ENCODE results near the gene APOA1. TPM values are rescaled to one million over a fixed set of nuclear protein-coding genes. Genes with fewer than 3 reads are reported as not detected.

APOA1 gene
- 100 to 1,000 TPM in 2 of 3 donors, 10 to 100 TPM in 1; 79.4 to 134 (median 123) TPM for polyA plus RNA-seq (ENCODE audit: insufficient read length in 3 of 3)

DNA sequence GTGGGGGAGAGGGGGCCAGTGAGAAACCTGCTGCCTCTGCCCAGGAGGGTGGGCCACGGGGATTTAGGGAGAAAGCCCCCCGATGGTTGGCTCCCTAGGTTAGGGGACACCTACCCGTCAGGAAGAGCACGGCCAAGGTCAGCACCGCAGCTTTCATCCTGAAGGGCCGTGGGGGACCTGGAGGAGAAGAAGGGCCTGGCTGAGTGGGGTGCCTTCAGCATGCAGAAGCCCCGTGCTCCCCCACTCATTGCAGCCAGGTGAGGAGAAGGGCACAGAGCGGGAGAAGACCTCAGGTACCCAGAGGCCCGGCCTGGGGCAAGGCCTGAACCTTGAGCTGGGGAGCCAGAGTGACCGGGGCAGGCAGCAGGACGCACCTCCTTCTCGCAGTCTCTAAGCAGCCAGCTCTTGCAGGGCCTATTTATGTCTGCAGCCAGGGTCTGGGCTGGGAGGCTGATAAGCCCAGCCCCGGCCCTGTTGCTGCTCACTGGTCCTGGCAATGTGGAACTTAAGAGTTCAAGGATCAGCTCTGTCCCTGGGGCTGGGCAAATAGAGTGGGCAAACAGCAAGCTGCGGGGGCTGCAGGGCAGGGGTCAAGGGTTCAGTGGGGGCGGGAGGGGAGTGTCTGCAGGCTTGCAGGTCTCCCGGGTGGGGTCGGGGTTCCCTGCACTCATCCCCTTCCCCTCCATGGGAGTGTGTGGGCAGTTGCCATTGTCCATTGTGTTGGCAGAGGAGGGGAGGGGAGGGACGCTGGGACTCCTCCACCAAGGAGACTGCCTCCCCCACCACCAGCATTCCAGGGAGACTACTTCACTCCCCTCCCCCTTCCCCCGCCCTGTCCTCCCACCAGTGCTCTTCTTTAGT, at the start of gene APOA1:
Gene APOA1 (minus strand): TSS at position 392 of the 861 bp plus-strand sequence. CDS start 235 bp downstream, at position 157.
- DNase-seq (ENCODE audit: low read depth in 3 of 3, low spot score in 2 of 3): no peak

DNA sequence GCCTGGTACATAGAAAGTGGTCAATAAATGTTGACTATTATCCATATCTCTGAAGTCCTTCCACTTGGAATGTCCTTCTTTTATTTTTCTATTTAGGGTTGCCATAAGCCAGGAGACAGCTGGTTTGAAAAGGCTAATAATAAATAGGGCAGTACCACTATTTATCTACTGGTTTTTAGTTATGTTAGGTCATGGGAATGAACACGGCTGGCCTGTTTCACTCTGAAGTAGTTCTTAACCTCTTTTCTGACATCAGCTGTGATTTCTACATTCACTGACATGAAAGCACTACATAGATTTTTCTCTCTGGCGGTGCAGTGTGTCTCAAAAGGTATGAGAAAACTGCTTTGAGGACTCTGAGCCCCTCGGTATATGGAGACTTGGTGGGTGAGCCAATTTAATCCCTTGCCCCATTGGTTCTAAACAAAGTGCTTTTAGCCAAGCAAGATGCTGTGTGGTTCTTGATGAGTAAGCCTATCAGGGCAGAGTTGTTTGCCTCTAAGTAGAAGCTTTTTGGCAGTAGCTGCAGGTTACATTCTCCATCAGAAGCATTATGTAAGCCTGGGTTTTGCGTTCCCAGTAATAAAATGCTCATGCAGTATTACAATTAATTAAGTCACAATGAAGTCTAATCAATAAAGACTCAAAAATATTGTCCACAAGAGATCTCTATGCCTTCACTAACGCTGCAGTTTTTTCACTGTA, 48.7 kb upstream of the APOA1 start:
- no peak for DNase-seq (ENCODE audit: low read depth in 3 of 3, low spot score in 2 of 3)

DNA sequence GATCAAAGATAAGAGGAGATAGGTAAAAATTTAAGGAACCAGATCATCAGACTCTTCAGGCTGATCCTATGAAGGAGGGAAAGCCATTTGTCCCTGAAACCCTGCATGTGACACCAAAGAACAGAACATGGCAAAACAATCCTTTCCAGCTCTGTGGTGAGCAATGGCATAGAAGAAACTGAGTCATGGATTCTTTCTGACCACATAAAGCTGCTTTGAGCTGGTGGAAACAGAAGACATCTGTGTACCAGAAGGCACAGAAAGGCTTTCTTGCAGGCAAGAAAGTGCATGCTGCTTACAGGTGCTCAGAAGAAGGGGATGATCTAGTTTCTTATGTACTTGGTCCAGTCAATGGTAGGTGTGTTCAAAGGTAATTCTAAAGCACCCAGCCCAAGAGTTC, 45.0 kb upstream of the APOA1 start:
- no peak for DNase-seq (ENCODE audit: low read depth in 3 of 3, low spot score in 2 of 3)

- no peak for DNase-seq (ENCODE audit: low read depth in 3 of 3, low spot score in 2 of 3)
Observed at GRCh38 chr11:116881143-116881542, 43.7 kb upstream of the APOA1 start.

DNA sequence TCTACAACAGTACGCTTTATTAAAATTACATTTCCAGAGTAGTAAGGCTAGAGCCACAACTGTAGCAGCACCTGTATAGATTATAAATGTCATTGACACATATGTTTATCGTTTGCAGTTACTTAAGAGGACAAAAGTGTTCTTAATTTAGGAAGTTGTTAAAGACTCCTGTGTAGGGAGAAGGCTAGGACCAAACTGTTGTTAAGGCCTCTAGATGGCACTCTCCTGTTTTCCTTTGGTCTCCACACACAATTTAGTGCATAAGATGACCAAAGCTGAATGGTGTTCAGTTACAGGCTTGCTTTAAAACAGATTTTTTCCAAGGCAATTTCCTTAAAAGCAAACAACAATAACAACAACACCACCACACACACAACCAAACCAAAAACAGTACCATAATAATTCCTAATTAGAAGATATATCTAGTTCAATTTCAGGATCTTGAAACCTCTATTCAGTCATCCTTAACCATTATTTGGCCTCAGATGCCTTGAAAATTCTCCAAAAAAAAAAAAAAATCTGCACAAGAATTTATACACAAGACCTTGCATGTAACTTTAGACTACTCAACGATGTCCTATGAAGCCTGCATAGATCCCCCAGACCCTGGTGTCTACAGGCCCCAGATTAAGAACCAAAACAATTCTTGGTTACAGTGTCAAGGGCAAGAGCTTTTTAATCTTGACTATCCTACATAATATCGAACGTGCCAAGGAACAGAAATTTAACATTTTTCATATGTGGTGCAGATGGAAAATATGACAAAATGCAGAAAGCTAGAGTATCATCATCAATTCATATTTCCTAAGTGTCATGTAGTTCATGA, 42.6 kb upstream of the APOA1 start:
- peak; percentile 48 to 64 (median 62) for DNase-seq (ENCODE audit: low read depth in 3 of 3, low spot score in 2 of 3)

GRCh38 chr11:116876656-116877055, 39.2 kb upstream of the APOA1 start:
- no peak for DNase-seq (ENCODE audit: low read depth in 3 of 3, low spot score in 2 of 3)

DNA sequence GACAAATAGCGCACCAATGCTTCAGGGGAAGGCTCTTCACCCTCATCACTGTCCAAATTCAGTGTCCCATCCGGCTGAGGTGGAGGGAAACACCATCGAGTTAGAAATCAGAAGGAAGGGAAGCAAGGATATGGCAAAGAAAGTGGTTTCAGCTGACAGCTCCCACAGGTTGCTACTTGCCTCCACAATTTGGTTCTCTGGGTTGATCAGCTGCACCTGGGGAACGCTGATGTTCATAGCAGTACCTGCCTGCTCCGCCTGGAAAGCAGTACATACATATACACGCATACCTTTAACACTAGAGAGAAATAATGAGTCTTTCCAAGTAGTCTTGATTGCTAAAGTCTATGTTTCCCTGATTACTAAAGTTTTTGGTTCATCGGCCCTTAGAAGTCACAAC, 37.8 kb upstream of the APOA1 start:
- no peak for DNase-seq (ENCODE audit: low read depth in 3 of 3, low spot score in 2 of 3)

DNA sequence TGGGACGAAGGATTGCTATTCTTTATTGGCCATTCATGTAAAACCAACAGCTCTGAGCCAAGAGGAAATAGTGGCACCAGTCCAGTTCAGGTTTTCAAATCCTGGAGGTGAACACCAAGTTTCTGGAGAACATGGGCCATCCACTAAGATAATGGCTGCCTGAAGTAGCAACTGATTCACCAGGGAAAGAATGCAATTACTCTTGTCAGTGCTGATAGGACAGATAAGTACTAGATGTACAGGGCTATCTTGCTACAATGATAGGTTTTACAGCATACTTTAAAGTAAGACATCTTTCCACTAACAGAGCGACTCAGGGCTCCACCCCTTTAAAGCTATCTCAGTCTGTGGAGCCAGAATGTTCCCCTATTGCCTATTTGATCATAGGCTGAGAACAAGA, 36.8 kb upstream of the APOA1 start:
- DNase-seq (ENCODE audit: low read depth in 3 of 3, low spot score in 2 of 3): no peak

- DNase-seq (ENCODE audit: low read depth in 3 of 3, low spot score in 2 of 3): no peak
Observed at GRCh38 chr11:116873381-116873780, 36.0 kb upstream of the APOA1 start.

GRCh38 chr11:116871248-116871647, 33.8 kb upstream of the APOA1 start:
- no peak for DNase-seq (ENCODE audit: low read depth in 3 of 3, low spot score in 2 of 3)

GRCh38 chr11:116870054-116870453, 32.6 kb upstream of the APOA1 start:
- no peak for DNase-seq (ENCODE audit: low read depth in 3 of 3, low spot score in 2 of 3)

GRCh38 chr11:116869610-116870009, 32.2 kb upstream of the APOA1 start:
- DNase-seq (ENCODE audit: low read depth in 3 of 3, low spot score in 2 of 3): no peak

DNA sequence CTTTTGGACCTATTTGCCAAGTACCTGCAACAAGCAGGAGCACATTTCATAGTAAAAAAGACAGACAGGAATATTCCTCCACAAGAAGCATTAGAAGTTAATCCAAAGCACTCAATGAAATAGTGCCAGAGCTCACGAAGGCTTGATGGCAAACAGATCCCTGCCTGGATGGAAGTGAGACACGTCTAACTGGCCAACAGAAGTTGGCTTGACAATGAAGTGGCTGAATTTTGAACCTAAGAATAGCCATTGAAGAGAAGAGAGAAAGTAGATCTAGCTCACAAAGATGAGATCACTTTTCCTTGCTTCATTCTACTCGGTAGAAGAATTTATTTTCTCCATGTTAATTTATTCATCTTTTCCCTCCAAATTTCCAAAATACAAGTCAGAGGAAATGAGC, 30.6 kb upstream of the APOA1 start:
- DNase-seq (ENCODE audit: low read depth in 3 of 3, low spot score in 2 of 3): no peak

DNA sequence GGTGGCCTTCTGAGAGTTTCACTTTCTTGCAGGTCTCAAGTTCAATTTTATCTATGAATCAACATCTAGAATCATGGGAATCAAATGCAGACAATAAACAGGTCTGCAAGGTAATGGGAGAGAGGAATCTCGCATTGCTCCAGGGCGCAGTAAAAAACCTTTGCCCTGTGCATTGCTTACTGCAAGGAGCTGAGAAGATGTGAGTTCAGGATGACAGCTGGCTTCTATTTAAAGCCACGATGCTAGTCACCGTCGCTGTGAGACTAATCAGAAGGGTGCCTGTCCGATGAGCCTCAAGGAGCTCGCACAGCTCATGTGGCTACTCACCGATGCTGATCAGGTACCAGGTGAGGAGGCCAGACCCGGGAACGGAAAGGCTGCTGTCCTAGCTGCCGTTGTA, 30.2 kb upstream of the APOA1 start:
- no peak for DNase-seq (ENCODE audit: low read depth in 3 of 3, low spot score in 2 of 3)

GRCh38 chr11:116866804-116867455, 29.5 kb upstream of the APOA1 start:
- DNase-seq (ENCODE audit: low read depth in 3 of 3, low spot score in 2 of 3): no peak

GRCh38 chr11:116865696-116866095, 28.3 kb upstream of the APOA1 start:
- no peak for DNase-seq (ENCODE audit: low read depth in 3 of 3, low spot score in 2 of 3)

- DNase-seq (ENCODE audit: low read depth in 3 of 3, low spot score in 2 of 3): no peak
Observed at GRCh38 chr11:116864531-116864930, 27.1 kb upstream of the APOA1 start.

GRCh38 chr11:116862951-116863350, 25.5 kb upstream of the APOA1 start:
- no peak for DNase-seq (ENCODE audit: low read depth in 3 of 3, low spot score in 2 of 3)

DNA sequence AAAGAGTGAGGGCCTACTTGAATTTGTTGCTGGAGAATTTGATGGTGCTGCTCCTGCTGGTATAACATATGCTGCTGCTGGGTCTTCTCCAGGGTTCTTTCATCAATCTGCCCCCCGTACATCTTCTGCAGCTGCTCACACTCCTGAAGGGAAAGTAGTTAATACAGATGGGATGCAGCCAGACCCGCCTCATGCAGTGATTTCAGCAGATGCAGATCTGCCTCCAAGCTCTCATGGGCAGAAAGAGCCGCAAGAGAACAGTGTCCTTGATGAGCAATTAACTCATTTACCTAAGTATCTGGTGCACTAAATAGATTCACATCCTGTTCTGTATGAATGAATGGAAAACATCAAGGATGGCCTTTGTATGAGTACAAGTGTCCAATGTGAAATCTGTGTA, 24.8 kb upstream of the APOA1 start:
- DNase-seq (ENCODE audit: low read depth in 3 of 3, low spot score in 2 of 3): no peak

DNA sequence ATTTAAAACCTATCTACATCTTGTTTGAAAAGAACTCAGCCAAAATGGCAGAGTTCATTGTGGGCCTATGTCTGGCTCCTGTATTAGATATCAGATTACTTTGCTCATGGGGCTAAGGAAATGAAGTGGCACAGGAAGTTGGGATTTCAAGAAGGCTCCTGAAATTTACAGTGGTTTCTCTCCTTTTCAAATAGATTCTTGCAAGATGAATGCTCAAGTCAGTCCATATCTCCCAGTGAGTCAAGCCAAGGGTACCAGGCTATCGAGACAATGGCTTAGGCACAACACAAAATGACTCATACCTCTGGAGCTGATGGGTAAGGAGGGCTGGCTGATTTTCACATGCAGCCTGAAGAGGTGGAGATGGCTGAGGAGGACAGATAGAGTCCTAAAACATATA, 24.1 kb upstream of the APOA1 start:
- DNase-seq (ENCODE audit: low read depth in 3 of 3, low spot score in 2 of 3): no peak

- DNase-seq (ENCODE audit: low read depth in 3 of 3, low spot score in 2 of 3): no peak
Observed at GRCh38 chr11:116860303-116860702, 22.9 kb upstream of the APOA1 start.

Data from right renal cortex interstitium (tissue), 3 donors.